ENCODE data around the gene MAP7D1. TPM values are rescaled to one million over a fixed set of nuclear protein-coding genes. Genes with fewer than 3 reads are reported as not detected.

Gene MAP7D1
- total and polyA plus RNA-seq, 2 experiments from 2014 or later = 46.0 to 97.8 TPM

DNA sequence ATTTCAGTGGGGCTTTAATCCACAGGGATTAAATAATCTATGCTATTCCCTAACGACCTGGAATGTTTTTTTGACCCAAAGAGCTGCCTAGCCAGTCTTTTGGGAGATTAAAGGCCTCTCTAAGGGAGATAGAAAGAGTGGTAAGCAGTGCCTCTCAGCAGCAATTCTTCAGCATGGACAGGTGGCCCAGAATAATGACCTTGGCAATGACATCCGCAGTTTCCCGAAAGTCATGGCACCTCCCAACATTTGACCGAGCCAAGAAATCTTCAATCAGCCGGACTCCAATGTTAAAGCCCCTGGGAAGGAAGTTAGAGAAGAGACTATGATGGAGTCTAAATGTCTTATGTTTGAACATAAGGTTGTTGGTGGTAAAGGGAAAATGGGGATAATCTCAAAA lies 16.4 kb upstream of the MAP7D1 start:
- Histone ChIP-seq H3K4me3 (no peak overlapping the region), H4K20me1 (ENCODE audit: insufficient read depth, poor library complexity, severe bottlenecking) (peaks cover 27% of the 10 kb centered on the region), H2AFZ (no peak overlapping the region), H3K4me2 (no peak overlapping the region), H3K79me2 (peaks cover 47% of the 10 kb centered on the region), H3K9me3 (ENCODE audit: low read depth) (no peaks in the 10 kb centered on the region), H3K27ac (no peak overlapping the region), H3K4me1 (ENCODE audit: insufficient read depth) (peaks cover 9% of the 10 kb centered on the region), H3K36me3 (replicated peaks; ENCODE audit: insufficient read depth, low read depth) (no peaks in the 10 kb centered on the region), H3K9me2 (replicated peaks; ENCODE audit: insufficient read depth) (no peaks in the 10 kb centered on the region), H3K27me3 (no peaks in the 10 kb centered on the region)
- WGBS (ENCODE audit: low lambda C conversion rate, missing lambda C conversion rate) = 92% methylated on average over 5 of the region's 5 CpGs
- TF ChIP-seq EZH2phosphoT487 (IDR thresholded peaks at IDR 0.05; ENCODE audit: low read depth, severe bottlenecking, unreplicated experiment) (no peak), EZH2 (IDR thresholded peaks at IDR 0.05; ENCODE audit: borderline replicate concordance) (no peak)
- TF ChIP-seq, protein P1, sequence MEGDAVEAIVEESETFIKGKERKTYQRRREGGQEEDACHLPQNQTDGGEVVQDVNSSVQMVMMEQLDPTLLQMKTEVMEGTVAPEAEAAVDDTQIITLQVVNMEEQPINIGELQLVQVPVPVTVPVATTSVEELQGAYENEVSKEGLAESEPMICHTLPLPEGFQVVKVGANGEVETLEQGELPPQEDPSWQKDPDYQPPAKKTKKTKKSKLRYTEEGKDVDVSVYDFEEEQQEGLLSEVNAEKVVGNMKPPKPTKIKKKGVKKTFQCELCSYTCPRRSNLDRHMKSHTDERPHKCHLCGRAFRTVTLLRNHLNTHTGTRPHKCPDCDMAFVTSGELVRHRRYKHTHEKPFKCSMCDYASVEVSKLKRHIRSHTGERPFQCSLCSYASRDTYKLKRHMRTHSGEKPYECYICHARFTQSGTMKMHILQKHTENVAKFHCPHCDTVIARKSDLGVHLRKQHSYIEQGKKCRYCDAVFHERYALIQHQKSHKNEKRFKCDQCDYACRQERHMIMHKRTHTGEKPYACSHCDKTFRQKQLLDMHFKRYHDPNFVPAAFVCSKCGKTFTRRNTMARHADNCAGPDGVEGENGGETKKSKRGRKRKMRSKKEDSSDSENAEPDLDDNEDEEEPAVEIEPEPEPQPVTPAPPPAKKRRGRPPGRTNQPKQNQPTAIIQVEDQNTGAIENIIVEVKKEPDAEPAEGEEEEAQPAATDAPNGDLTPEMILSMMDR (IDR thresholded peaks at IDR 0.05; ENCODE audit: poor library complexity) = no peak
- DNase-seq (ENCODE audit: low spot score) = no peak

DNA sequence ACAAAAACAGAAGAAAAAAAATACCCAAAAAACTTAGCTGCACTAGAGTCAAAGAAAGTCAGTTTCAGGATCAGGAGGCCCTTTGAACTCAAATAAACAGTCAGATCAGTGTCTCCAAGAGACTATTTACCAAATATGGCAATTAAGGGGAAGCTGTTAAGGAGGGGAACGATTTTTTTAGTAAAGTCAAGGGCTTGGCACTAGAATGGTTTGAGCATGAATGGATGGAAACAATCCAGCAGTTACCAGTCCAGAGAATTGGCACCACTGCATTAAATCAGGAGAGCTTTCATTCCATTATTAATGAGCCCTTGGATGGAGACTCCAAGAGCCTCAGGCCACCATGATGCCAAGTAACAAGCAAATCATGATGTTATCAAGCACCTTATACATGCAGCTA lies 13.8 kb upstream of the MAP7D1 start:
- Histone ChIP-seq H3K27ac (no peak overlapping the region), H3K79me2 (peaks cover 68% of the 10 kb centered on the region)
- no peak for TF ChIP-seq EZH2 (IDR thresholded peaks at IDR 0.05; ENCODE audit: borderline replicate concordance)
- TF ChIP-seq, protein P1 (IDR thresholded peaks at IDR 0.05; ENCODE audit: poor library complexity) = no peak
- no peak for TF ChIP-seq EZH2phosphoT487 (IDR thresholded peaks at IDR 0.05; ENCODE audit: low read depth, severe bottlenecking, unreplicated experiment)

DNA sequence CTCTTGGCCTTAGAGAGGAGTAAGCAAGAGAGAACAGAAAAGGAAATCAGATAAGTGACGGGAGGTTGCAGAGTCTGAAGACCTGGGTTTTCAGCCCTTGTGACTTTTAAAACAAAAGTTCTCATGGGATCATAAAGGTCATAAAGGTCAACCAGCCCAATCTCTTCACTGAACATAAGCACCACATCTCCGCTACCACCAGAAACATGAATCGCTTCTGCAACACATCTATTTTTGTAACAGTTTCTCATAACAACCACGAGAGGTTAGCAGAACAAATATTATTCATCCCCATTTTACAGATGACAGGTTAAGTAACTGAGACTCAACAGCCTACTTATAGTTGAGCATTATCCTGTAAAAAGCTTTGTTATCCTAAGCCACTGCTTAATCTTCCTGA lies 12.5 kb upstream of the MAP7D1 start:
- peaks cover 13% of the 10 kb centered on the region for H3K4me1 ChIP-seq (ENCODE audit: insufficient read depth)
- H3K79me2 ChIP-seq = peaks cover 81% of the 10 kb centered on the region
- H3K9me3 ChIP-seq (ENCODE audit: low read depth) = no peaks in the 10 kb centered on the region
- DNase-seq (ENCODE audit: low spot score) = no peak
- no peak overlapping the region for H3K4me2 ChIP-seq
- peaks cover 27% of the 10 kb centered on the region for H4K20me1 ChIP-seq (ENCODE audit: insufficient read depth, poor library complexity, severe bottlenecking)
- no peak overlapping the region for H3K4me3 ChIP-seq
- no peak overlapping the region for H2AFZ ChIP-seq
- H3K27me3 ChIP-seq = no peaks in the 10 kb centered on the region
- no peaks in the 10 kb centered on the region for H3K9me2 ChIP-seq (replicated peaks; ENCODE audit: insufficient read depth)
- H3K36me3 ChIP-seq (replicated peaks; ENCODE audit: insufficient read depth, low read depth) = no peaks in the 10 kb centered on the region
- 90% methylated on average over 4 of the region's 4 CpGs for WGBS (ENCODE audit: low lambda C conversion rate, missing lambda C conversion rate)
- no peak for TF ChIP-seq EZH2phosphoT487 (IDR thresholded peaks at IDR 0.05; ENCODE audit: low read depth, severe bottlenecking, unreplicated experiment)
- no peak overlapping the region for H3K27ac ChIP-seq

More for the DNA sequence above, 13.8 kb upstream of the MAP7D1 start:
- Histone ChIP-seq H3K27me3 (no peaks in the 10 kb centered on the region), H4K20me1 (ENCODE audit: insufficient read depth, poor library complexity, severe bottlenecking) (peaks cover 27% of the 10 kb centered on the region), H3K36me3 (replicated peaks; ENCODE audit: insufficient read depth, low read depth) (no peaks in the 10 kb centered on the region), H3K4me2 (no peak overlapping the region), H3K4me3 (no peak overlapping the region), H2AFZ (no peak overlapping the region), H3K4me1 (ENCODE audit: insufficient read depth) (peaks cover 9% of the 10 kb centered on the region), H3K9me3 (ENCODE audit: low read depth) (no peaks in the 10 kb centered on the region), H3K9me2 (replicated peaks; ENCODE audit: insufficient read depth) (no peaks in the 10 kb centered on the region)
- WGBS (ENCODE audit: low lambda C conversion rate, missing lambda C conversion rate) = 60% methylated on average over 1 of the region's 1 CpG
- no peak for DNase-seq (ENCODE audit: low spot score)

DNA sequence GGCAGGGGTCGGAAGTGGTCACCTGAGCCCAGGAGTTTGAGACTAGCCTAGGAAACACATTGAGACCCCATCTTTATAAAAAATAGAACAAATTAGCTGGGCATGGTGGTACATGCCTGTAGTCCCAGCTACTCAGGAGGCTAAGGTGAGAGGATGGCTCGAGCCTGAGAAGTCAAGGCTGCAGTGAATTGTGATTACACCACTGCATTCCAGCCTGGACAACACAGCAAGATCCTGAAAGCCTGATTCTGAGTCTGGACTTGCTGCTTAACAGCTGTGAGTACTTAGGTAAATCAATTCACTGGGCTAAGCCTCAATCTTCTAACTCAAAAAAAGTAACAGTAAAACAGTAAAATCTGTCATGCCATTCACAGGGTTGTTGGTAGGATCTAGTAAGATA lies 11.5 kb upstream of the MAP7D1 start:
- TF ChIP-seq, protein P1 (IDR thresholded peaks at IDR 0.05; ENCODE audit: poor library complexity) = no peak
- TF ChIP-seq EZH2phosphoT487 (IDR thresholded peaks at IDR 0.05; ENCODE audit: low read depth, severe bottlenecking, unreplicated experiment) = no peak
- no peak for TF ChIP-seq EZH2 (IDR thresholded peaks at IDR 0.05; ENCODE audit: borderline replicate concordance)
- Histone ChIP-seq H3K27me3 (no peaks in the 10 kb centered on the region), H3K27ac (no peak overlapping the region), H3K9me3 (ENCODE audit: low read depth) (no peaks in the 10 kb centered on the region), H3K4me1 (ENCODE audit: insufficient read depth) (peaks cover 14% of the 10 kb centered on the region), H2AFZ (no peak overlapping the region), H3K9me2 (replicated peaks; ENCODE audit: insufficient read depth) (no peaks in the 10 kb centered on the region), H3K4me2 (no peak overlapping the region), H3K4me3 (no peak overlapping the region), H4K20me1 (ENCODE audit: insufficient read depth, poor library complexity, severe bottlenecking) (peaks cover 27% of the 10 kb centered on the region), H3K79me2 (peaks cover 84% of the 10 kb centered on the region), H3K36me3 (replicated peaks; ENCODE audit: insufficient read depth, low read depth) (no peaks in the 10 kb centered on the region)
- 95% methylated on average over 2 of the region's 2 CpGs for WGBS (ENCODE audit: low lambda C conversion rate, missing lambda C conversion rate)
- DNase-seq (ENCODE audit: low spot score) = no peak

All from hepatocyte (in vitro differentiated cells).